DOHH2 (cell line): Measurements from ENCODE around the gene ABLIM2.

Experiments used
- EZH2phosphoT487 ChIP-seq: fragments of 200-600 bp; sonication (generic); IDR thresholded peaks from 2 replicates; pipeline ENCODE4 v1.6.1; 2017; ENCODE audit warnings: borderline replicate concordance, mild to moderate bottlenecking, antibody characterized with exemption, low read length, moderate library complexity, mixed read lengths
- TF ChIP-seq, protein P1 (sequence below): fragments of 200-600 bp; sonication (generic); IDR thresholded peaks from one replicate; pipeline ENCODE4 v1.5.1; 2014; ENCODE audit warnings: antibody characterized with exemption, mild to moderate bottlenecking, low read depth, low read length; ENCODE audit not compliant: poor library complexity, severe bottlenecking

GRCh38 chr4:8192748-8193738, 34.4 kb upstream of the ABLIM2 start:
- TF ChIP-seq, protein P1, sequence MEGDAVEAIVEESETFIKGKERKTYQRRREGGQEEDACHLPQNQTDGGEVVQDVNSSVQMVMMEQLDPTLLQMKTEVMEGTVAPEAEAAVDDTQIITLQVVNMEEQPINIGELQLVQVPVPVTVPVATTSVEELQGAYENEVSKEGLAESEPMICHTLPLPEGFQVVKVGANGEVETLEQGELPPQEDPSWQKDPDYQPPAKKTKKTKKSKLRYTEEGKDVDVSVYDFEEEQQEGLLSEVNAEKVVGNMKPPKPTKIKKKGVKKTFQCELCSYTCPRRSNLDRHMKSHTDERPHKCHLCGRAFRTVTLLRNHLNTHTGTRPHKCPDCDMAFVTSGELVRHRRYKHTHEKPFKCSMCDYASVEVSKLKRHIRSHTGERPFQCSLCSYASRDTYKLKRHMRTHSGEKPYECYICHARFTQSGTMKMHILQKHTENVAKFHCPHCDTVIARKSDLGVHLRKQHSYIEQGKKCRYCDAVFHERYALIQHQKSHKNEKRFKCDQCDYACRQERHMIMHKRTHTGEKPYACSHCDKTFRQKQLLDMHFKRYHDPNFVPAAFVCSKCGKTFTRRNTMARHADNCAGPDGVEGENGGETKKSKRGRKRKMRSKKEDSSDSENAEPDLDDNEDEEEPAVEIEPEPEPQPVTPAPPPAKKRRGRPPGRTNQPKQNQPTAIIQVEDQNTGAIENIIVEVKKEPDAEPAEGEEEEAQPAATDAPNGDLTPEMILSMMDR, result peak; percentile 56
- TF ChIP-seq EZH2phosphoT487, result no peak
